GM21717 (cell line): Measurements from ENCODE around the gene RUNX3.

Experiments
- ATAC-seq: cut with Tn5 transposase; IDR thresholded peaks from one replicate; pipeline ENCODE4 v1.9.1; 2021; ENCODE audit warnings: mild to moderate bottlenecking, moderate library complexity; ENCODE audit not compliant: unreplicated experiment

RUNX3 gene

DNA sequence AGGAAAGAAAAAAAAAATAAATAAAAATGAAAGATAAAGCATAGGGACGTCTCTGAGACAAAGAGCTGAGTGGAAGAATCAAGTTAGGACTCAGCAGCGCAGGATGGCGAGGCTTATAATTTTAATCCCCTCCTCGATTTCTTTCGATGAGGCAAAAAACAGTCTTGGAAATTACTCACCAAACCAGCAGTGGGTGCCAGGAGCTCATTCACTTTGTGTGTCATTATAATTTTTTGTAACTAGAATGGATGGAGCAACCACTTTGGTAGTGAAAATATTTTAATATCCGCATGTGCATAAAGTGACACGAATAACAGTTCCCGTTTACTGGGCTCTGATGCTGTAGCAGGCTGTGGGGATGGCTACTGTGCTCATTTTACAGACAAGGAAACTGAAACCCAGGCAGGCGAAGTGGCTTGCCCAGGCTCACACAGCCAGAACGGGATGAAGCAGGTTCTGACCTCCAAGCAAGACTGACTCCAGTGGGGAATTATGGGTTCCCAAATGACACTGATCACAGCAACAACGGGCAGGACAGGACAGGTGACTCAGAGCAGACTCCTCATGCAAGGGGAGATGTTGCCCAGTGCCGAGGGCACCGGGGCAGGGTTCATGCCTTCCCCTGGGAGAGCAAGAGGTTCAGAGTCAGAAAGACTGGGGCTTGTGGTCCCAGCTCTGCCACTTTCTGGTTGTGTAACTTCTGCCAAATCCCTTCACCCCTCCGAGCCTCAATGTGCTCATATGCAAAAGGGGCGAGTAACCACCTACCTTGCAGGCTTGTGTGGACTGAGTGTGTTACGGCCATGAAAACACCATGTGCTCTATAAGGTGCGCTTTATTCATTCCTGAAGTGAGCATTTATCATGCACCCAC, 63.6 kb downstream of the RUNX3 start:
- ATAC-seq: no peak

DNA sequence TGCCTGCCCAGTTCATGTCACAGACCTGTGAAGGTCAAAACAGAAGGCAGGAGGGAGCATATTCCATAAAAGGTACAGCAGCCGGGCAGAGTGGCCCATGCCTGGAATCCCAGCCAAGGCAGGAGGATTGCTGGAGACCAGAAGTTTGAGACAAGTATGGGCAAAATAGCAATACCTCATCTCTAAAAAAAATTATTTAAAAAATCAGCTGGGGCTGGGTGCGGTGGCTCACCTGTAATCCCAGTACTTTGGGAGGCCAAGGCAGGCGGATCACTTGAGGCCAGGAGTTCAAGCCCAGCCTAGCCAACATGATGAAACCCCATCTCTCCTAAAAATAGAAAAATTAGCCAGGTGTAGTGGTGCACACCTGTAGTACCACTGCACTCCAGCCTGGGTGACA, 64.5 kb downstream of the RUNX3 start:
- no peak for ATAC-seq

DNA sequence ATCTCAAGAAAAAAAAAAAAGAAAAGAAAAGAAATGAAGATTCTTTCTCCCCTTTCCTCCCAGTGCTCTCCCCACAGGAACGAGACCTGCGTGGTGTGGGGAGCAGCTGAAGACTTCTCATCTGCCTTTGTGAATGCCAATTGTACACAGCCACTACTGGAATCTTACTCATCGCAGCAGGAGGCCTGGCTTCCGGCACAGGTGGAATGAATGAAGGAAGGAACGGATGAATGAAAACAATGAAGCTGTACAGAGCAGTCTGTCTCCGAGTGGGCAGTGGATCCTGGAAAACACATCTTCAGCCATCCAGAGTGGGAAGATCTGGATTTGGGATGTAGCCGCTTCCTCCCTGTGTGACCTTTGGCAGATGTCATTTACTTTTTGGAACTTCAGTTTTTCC, 64.9 kb downstream of the RUNX3 start:
- ATAC-seq: no peak

DNA sequence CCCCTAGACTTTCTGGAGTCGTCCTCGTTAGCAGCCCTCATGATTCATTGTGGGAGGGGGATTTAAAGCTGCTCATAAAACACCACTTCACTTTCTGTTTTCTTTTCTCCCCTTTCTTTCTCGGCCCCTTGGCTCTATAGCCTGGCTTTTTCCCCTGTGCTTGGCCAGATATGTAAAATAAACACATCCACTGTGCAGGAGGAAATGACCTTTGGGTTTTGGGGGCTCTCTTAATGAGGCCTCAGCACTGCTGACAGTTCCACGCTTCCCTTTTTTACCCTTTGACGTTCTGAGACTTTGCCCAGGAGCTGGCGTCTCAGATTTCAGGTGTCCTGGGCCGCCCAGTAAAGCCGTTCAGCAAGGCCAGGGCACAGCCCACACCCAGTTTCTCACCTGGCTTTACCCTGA, 65.7 kb downstream of the RUNX3 start:
- no peak for ATAC-seq

DNA sequence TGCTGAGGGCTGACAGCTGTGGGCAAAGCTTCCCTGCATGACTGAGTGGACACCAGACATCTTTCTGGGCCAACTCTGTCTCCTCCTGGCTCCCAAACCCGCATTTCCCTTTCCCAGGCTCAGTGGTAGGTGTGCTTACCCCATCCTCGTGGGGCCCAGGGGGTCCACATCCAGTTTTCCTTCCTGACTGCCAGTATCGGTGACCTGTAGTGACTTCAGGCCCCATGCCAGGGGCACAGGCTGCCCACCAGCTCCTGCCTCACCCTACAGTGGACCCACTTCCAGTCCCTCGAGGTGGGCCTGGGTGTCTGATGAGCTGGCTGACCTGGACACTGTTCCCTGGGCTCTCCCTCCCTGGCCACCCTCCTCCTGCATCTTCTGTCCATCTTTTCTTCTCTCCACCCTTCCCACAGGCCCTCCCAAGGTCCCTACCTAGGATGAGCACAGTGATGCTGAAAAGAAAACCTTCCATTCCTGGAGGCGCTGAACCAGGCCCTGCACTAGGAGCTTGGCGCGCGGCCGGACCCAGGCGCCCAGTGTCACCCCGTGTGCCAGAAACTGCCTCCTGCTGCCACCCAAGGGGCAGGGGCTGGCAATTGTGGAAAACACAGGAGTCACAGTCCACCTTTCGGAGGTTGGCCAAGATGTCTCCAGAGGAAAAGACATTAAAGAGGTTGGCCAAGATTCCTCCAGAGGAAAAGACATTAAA, 67.1 kb downstream of the RUNX3 start:
- ATAC-seq: no peak

DNA sequence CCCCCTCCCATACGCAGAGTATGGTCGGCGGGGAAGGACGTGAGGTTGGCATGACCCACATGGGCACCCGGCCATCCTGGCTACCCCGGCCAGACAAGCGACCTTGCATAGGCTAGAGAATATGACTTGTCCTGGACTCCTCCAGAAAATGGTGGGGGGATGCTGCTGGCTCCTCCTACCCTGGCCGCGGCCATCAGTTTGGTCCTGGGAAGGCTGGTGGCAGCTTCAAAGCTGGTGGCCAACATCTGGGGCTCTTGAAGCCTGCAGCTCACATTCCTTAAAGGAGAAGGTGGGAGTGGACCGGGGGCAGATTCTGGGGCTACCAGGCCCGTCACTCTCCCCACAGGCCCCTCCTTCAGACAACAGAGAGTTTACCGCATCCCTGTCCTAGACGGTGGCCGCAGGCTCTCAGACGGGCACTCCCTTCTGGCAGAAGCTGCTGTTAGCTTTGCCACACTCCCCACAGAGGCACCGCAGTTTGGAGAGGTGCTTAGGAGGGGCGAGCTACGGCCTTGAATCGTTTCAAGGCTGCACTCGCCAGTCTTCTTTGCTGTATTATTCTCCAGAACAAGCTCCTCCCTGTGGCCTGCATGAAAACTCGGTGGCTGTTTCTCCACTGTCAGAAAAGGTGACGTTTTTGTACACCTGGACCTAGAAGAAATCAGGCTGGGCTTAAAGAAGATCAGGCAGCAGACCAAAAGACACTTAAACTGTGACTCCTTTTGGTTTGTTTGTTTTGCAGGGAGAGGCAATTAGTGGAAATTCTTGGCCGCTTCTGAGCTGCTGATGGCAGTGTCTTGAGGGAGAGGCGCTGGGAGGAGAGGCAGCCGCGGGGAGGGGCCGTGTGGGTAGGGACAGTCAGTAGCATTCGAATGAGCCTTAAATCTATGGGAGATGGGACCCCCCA, 68.0 kb downstream of the RUNX3 start:
- ATAC-seq: no peak

DNA sequence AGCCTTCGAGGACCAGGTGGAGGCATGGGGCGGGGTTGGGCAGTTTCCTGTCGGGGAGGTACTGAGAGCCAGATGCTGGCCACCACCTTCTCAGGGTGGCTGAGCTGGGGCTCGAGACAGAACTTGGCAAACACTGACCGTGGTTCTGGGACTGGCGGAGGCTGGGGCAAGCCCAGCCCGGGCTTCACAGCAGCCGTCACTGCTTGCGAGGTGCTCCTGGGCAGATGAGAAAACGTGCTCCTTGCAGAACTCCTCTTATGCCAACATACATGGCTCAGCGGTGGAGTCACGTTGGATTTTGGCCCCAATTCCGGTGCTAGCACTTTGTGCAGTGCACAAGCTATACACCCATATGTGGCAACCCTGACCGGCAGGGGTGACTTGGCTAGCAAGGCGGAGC, 69.2 kb downstream of the RUNX3 start:
- ATAC-seq: no peak

DNA sequence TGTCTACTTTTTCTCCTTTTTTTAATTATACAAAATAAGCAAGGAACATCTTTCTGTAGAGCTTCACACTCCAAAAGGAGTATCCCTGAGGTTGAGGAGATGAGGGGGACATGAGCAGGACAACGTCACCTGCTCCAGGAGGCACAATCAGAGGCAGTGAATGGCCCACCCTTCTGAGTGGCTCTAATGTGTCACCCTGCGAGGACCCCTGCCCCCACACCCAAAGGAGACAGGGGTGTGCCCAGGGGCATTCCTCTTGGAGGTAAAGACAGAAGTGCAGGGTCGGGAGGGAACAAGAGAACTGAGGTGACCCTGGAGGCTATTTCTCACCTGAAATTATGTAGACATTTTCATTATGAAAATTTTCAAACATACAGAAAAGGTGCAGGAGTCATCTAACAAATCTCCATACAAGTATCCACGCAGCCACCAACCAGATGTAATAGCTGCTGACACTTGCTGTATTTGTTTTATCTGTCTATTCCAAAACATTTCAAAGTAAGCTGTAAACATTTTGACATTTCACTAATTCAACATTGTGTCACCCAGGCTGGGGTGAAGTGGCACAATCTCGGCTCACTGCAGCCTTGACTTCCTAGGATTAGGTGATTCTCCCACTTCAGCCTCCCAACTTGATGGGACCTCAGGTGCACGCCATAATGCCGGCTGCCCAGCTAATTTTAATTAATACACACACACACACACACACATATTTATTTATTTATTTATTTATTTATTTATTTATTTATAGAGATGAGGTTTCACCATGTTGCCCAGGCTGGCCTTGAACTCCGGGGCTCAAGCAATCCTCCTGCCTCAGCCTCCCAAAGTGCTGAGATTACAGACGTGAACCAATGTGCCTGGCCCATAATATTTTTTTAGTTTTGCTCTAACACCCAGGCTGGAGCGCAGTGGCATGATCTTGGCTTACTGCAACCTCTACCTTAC, 70.7 kb downstream of the RUNX3 start:
- no peak for ATAC-seq

DNA sequence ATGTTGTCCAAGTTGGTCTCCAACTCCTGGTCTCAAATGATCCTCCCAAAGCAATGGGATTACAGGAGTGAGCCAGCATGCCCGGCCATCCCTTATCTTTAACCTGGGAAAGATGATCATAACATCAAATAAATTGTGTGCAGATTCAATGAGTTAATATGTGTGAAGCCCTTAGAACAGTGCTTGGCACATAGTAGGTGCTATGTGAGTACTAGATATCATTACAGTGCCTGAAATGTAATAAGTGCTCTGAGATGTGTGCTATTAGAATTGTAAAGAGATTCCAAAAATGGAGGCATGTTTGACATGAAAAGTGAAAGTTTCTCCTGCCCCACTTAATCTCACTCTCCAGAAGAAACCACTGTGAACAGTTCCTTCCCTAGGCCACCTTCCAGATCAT, 71.8 kb downstream of the RUNX3 start:
- ATAC-seq: no peak

DNA sequence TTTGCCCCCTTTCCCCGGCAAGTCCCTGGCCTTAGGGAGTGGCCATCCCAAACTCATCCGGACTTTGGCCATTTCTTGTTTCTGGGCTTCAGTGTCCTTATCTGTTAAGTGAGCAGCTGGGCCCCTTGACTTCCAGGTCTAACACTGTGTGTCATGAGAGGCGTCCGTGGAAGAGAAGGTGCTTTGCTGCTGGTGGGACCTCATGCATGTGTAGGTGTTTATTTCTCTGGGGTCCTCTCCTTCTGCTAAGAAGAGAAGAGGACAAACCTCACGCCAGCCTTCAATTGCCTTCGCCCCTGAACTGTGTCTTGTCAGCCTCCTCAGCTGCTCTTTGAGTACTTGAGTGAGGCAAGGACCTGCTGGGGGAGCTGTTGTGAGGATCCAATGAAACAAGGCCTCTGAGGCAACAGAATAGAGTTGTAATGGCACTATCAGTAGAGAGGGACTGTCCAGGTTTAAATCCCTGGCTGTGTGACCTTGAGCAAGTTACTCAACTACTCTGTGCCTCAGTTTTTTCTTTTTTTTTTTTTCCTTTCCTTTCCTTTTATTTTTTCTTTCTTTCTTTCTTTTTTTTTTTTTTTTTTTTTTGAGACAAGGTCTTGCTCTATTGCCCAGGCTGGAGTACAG, 72.5 kb downstream of the RUNX3 start:
- ATAC-seq: no peak

DNA sequence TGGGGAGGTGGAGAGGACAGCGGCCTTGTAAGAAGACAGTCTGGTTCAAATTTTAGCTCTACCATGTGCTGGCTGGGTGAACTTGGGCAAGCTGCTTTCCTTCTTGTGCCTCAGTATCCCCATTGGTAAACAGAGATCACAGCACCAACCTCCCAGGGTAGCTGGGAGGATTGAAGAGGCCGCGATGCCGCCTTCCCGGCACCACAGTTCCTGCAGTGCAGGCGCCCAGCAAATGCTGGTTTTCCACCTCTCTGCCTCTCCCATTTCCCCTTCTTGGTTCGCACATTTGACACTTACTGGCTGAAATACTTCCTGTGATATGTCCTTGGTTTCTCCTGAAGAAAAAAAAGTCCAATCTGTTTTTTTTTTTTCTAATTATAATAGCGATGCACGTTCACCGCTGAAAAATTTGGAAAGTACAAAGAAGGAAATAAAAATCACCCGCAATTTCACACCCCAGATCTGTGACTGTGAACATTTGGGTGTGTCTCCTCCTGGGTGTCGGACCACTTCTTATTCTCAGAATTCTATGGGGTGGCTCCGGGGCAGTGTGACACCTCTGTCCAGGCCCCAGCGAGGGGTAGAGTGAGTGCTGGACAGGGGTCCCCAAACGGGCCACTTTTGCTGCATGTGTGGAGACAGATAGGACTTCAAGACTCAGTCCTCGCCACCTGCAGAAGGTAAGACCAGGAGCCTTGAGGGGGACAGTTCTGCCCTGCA, 73.1 kb downstream of the RUNX3 start:
- no peak for ATAC-seq

DNA sequence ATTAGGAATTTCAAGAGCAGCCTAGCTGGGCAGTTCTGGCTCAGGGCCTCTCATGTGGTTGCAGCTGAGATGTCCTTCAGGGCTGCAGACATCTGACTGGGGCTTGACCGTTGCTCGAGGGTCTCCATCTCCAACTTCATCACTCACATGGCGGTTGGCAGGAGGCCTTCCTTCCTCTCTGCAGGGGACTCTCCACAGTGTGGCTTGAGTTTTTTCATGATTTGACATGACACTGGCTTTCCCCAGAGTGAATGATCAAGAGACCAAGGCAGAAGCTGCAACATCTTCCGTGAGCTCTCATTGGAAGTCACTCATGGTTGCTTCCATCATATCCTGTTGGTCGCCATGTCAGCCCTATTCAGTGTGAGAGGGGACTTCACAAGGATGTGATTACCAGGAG, 74.6 kb downstream of the RUNX3 start:
- ATAC-seq: no peak

DNA sequence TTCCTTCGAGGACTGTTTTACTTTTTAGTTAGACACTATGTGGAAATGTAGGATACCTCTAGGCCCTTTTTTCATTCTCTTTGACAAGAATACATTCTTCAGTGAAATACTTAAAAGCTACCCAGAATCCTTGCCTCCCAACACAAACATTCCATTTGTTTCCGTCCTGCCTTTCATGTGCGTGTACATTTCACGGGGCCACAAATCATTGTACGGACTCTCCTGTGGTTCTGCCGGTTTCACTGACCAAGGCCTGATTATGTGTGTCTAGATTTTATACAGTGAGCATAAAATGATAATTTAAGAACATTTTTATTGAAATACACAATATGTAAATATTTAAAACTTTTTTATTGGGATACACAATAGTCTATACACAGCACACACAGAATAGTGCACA, 76.4 kb downstream of the RUNX3 start:
- no peak for ATAC-seq

DNA sequence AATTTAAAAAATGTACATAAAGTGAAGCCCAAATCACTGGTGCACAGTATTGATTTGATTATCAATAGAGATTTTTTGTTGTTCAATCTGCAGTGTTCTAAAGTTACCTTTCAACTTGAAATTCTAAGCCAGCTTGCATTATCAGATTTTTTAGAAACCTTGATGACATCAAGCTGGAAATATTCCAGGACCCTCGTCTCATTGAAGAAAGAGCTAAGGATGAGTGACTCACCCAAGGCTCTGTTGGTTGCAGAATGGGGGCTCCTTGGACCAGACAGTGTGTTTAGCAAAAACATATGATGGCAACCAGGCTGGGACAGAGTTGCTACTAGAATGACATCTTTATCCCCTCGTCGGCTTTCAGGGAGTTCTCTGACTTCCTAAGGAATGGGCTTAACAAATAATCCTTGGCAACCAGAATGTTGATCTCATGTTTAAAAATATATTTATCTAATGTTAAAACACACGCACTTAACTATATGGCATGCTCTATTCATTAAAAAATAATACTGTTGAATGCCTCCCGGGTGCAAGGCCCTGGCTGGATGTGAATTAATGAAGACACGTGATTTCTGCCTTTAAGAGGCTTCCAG, 79.7 kb downstream of the RUNX3 start:
- ATAC-seq: no peak

DNA sequence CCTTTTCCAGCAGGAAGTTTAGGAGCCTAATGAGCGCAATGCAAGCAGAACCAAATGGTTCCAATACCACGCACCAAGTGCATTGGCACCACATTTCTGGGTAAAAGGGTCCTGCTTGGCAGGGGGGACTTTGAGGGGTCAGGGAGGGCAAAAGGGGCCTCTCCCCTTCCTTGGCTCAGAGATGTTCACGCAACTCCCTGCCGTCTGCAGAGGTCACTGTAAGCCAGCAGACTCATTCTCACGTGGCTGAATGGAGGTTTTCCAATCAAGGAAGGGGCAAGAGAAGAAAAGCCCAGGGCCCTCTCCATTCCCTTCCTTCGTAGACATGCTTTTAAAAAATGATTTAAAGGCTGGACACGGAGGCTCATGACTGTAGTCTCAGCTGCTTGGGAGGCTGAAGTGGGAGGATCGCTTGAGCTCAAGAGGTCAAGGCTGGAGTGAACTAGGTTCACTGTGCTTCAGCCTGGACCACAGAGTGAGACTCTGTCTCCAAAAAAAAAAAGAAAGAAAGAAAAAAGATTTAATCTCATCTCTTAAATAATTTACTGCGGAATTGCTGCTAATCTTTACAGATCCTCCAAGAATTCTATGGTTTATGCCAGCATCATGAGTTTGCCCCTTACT, 80.3 kb downstream of the RUNX3 start:
- no peak for ATAC-seq
